Kidney epithelial cell (primary cell): ENCODE results near the gene ZNF77. TPM values are rescaled to one million over a fixed set of nuclear protein-coding genes. Genes with fewer than 3 reads are reported as not detected.

Experiments used
- DNase-seq: peaks from one replicate; pipeline ENCODE4 v3.0.0-alpha.2; 2010; ENCODE audit warnings: low read depth
- H3K27me3 ChIP-seq: 2 replicates; pipeline ENCODE4 v1.6.0; 2011; ENCODE audit warnings: low read length; ENCODE audit not compliant: control insufficient read depth, insufficient read depth
- H3K36me3 ChIP-seq: 2 replicates; pipeline ENCODE4 v1.5.1; 2011; ENCODE audit warnings: low read length; ENCODE audit not compliant: control insufficient read depth, insufficient read depth
- H3K4me3 ChIP-seq: 2 replicates; pipeline ENCODE4 v1.5.1; 2011; ENCODE audit warnings: low read depth, mild to moderate bottlenecking, control low read depth, low read length
- total RNA-seq: library from RNA; depleted of rRNA; stranded (reverse); fragments of >200 nt; gene quantifications from 2 replicates; pipeline ENCODE4 v1.2.3, GENCODE V29; 2015
- TF ChIP-seq, protein P1 (sequence below): IDR thresholded peaks from 2 replicates; pipeline ENCODE4 v1.5.1; 2011; ENCODE audit warnings: mild to moderate bottlenecking, moderate library complexity, low read length, control low read depth, inconsistent platforms; ENCODE audit not compliant: insufficient read depth, poor library complexity, severe bottlenecking

Gene ZNF77
- total RNA-seq, 1 donor from 2014 or later = 3.1 TPM

DNA sequence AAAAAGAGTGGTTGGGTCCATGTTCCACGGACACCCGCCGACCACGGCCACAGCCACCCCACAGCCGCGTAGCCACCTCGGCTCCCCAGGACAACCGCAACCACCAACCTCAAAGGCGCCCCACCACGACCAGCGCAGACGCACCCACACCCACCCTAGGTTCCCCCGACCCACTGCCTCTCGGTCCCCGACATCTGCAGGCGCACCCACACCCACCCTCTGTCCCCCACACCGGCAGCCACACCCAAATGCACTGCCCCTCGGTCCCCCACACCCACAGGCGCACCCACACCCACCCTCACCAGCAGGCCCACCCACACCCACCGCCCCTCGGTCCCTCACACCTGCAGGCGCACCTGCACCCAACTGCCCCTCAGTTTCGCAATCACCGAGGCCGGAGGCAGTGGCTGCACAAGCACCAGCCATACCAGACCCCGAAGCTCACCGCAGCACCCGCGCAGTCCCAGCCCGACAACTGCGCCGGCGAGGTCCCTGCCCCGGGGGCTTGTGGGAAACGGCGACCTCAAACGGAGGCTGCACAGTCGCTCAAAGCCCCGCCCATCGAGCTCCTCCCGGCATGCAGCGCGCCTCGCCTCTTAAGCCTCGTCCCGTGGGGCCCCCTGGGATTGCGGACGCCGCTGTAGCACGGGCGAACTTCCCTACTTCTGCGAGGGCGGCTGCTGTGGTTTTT is 18.3 kb downstream of the ZNF77 start:
- TF ChIP-seq, protein P1, sequence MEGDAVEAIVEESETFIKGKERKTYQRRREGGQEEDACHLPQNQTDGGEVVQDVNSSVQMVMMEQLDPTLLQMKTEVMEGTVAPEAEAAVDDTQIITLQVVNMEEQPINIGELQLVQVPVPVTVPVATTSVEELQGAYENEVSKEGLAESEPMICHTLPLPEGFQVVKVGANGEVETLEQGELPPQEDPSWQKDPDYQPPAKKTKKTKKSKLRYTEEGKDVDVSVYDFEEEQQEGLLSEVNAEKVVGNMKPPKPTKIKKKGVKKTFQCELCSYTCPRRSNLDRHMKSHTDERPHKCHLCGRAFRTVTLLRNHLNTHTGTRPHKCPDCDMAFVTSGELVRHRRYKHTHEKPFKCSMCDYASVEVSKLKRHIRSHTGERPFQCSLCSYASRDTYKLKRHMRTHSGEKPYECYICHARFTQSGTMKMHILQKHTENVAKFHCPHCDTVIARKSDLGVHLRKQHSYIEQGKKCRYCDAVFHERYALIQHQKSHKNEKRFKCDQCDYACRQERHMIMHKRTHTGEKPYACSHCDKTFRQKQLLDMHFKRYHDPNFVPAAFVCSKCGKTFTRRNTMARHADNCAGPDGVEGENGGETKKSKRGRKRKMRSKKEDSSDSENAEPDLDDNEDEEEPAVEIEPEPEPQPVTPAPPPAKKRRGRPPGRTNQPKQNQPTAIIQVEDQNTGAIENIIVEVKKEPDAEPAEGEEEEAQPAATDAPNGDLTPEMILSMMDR = no peak
- Histone ChIP-seq H3K27me3 (no peaks in the 10 kb centered on the region), H3K36me3 (no peaks in the 10 kb centered on the region), H3K4me3 (no peak overlapping the region)
- DNase-seq = no peak

DNA sequence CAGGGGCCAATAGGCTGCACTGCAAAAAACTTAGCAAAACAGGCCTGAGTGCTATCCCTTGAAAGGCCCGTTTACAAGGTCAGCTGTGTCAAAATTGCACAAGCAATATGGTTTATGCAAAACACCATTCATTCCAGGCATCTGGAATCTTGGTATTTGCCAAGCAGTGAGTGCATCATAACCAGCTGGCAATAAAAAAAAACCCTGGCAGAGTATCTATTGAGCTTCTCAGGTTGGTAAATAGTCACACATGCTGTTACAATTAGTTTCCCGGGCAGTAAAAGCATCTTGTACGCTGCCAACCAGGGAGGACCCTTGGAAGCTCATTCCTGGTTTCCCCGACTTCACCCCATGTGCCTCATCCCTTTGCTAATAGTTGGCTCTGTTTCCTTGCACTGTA is 21.3 kb downstream of the ZNF77 start:
- TF ChIP-seq, protein P1 = no peak
- no peaks in the 10 kb centered on the region for H3K27me3 ChIP-seq
- H3K4me3 ChIP-seq = no peak overlapping the region
- no peaks in the 10 kb centered on the region for H3K36me3 ChIP-seq
- DNase-seq = no peak

DNA sequence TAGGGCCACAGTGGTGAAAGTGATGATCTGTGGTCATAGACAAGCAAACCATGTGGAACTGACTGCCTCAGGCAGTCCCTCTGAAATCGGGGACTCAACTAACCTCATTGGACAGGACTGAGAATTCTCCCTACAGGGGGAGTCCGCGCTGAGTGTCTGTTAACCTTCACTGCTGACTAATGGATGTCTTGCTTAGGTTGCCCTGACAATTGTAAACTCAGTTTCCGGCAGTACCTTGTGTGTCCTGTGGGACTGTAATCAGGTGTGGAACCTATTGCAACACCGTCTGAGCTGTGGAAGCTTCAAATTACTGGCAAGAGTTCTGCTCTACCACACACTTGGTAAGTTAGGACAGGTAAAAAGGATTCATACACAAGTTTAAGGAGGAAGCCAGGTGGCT is 21.8 kb downstream of the ZNF77 start:
- H3K27me3 ChIP-seq = no peaks in the 10 kb centered on the region
- TF ChIP-seq, protein P1 = no peak
- no peaks in the 10 kb centered on the region for H3K36me3 ChIP-seq
- no peak for DNase-seq
- H3K4me3 ChIP-seq = no peak overlapping the region

DNA sequence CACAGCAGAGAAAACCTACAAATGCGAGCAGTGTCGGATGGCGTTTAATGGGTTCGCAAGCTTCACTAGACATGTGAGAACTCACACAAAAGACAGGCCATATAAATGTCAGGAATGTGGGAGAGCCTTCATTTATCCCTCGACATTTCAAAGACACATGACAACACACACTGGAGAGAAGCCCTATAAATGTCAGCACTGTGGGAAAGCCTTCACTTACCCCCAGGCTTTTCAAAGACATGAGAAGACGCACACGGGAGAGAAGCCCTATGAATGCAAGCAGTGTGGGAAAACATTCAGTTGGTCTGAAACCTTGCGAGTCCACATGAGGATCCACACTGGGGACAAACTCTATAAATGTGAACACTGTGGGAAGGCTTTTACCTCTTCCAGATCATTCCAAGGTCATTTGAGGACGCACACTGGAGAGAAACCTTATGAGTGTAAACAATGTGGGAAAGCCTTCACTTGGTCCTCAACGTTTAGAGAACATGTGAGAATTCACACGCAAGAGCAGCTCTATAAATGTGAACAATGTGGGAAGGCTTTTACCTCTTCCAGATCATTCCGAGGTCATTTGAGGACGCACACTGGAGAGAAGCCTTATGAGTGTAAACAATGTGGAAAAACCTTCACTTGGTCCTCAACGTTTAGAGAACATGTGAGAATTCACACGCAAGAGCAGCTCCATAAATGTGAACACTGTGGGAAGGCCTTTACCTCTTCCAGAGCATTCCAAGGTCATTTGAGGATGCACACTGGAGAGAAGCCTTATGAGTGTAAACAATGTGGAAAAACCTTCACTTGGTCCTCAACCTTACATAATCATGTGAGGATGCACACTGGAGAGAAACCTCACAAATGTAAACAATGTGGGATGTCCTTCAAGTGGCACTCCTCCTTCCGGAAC is 27.2 kb downstream of the ZNF77 start:
- peaks cover 1% of the 10 kb centered on the region for H3K36me3 ChIP-seq
- H3K27me3 ChIP-seq = no peaks in the 10 kb centered on the region
- TF ChIP-seq, protein P1 = no peak
- no peak overlapping the region for H3K4me3 ChIP-seq
- DNase-seq = no peak

DNA sequence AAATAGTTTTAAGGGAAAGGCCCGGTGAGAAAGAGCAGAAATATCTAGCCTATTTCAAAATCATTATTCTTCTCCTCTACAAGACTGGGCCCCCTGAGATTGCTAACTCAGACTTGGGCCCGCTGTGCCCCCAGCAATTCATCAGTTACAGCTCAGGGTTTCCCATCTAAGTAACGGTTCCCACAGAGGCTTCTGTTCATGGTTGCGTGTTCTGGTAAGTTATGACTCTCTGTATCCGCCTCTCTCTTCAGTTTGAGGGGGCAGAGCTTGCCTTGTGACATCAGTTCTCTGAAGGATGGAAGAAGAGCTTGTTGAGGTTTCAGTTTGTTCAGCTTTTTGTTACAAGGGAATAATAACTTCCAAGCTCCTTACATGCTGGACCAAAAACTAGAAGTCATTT is 32.5 kb downstream of the ZNF77 start:
- Histone ChIP-seq H3K27me3 (no peaks in the 10 kb centered on the region), H3K4me3 (no peak overlapping the region), H3K36me3 (peaks cover 1% of the 10 kb centered on the region)
- no peak for DNase-seq
- TF ChIP-seq, protein P1 = no peak
